Islet precursor cell (in vitro differentiated cells): ENCODE data around the gene LANCL1.

Source experiments
- DNase-seq: peaks from one replicate; pipeline ENCODE4 v3.0.0-alpha.2; 2018

The LANCL1 gene

GRCh38 chr2:210476194-210477128, at the start of gene LANCL1:
TSS of gene LANCL1 (minus strand) at chr2:210476759. CDS start at chr2:210476396, 363 bp downstream.
- DNase-seq = peak; percentile 96

GRCh38 chr2:210524533-210524932, 48.0 kb upstream of the LANCL1 start:
- DNase-seq = no peak

GRCh38 chr2:210523650-210524289, 47.2 kb upstream of the LANCL1 start:
- no peak for DNase-seq

- no peak for DNase-seq
Observed at GRCh38 chr2:210522399-210522798, 45.8 kb upstream of the LANCL1 start.

- no peak for DNase-seq
Observed at GRCh38 chr2:210519594-210519993, 43.0 kb upstream of the LANCL1 start.

- no peak for DNase-seq
Observed at GRCh38 chr2:210517264-210517663, 40.7 kb upstream of the LANCL1 start.

GRCh38 chr2:210515911-210516310, 39.4 kb upstream of the LANCL1 start:
- no peak for DNase-seq

GRCh38 chr2:210503725-210504191, 27.2 kb upstream of the LANCL1 start:
- no peak for DNase-seq

GRCh38 chr2:210503001-210503623, 26.6 kb upstream of the LANCL1 start:
- DNase-seq = peak; percentile 54

GRCh38 chr2:210496512-210496911, 20.0 kb upstream of the LANCL1 start:
- no peak for DNase-seq

GRCh38 chr2:210493528-210493927, 17.0 kb upstream of the LANCL1 start:
- no peak for DNase-seq

GRCh38 chr2:210481601-210482175, 5.1 kb upstream of the LANCL1 start:
- no peak for DNase-seq

- DNase-seq = no peak
Observed at GRCh38 chr2:210480764-210481163, 4.2 kb upstream of the LANCL1 start.

- no peak for DNase-seq
Observed at GRCh38 chr2:210480079-210480478, 3.5 kb upstream of the LANCL1 start.

GRCh38 chr2:210478661-210479060, 2.1 kb upstream of the LANCL1 start:
- no peak for DNase-seq

GRCh38 chr2:210477496-210477895, 937 bp upstream of the LANCL1 start:
- DNase-seq = no peak

GRCh38 chr2:210475706-210476105, 853 bp downstream of the LANCL1 start:
- no peak for DNase-seq

GRCh38 chr2:210474776-210475175, 1.8 kb downstream of the LANCL1 start:
- no peak for DNase-seq

- DNase-seq = no peak
Observed at GRCh38 chr2:210461401-210461800, 15.2 kb downstream of the LANCL1 start.

GRCh38 chr2:210460322-210461227, 16.0 kb downstream of the LANCL1 start:
- no peak for DNase-seq

- DNase-seq = no peak
Observed at GRCh38 chr2:210459880-210460279, 16.7 kb downstream of the LANCL1 start.

- no peak for DNase-seq
Observed at GRCh38 chr2:210459407-210459806, 17.2 kb downstream of the LANCL1 start.
